IMR-90 (cell line): ENCODE results near the gene CDH12. TPM values are rescaled to one million over a fixed set of nuclear protein-coding genes. Genes with fewer than 3 reads are reported as not detected.

Source experiments
- ATAC-seq: fragments of 200-7000 bp; cut with Tn5 transposase; 2 replicates; pipeline ENCODE4 v1.9.1; 2020; ENCODE audit warnings: low read depth, mild to moderate bottlenecking, moderate library complexity
- BruUV-seq: library from RNA; stranded (reverse); fragments of 400-500 nt; replicated peaks from 2 replicates; lab custom pipeline; 2021; lab: Mats Ljungman, UMichigan
- CTCF ChIA-PET: fragments of 300-600 bp; formaldehyde crosslinking; extraction: SDS; loops from one replicate; lab custom pipeline; 2021; ENCODE audit warnings: antibody characterized with exemption; lab: Yijun Ruan, JAX
- POLR2A ChIA-PET: fragments of 300-600 bp; sonication (Branson Sonifier 250); formaldehyde crosslinking; loops from one replicate; lab custom pipeline; 2022; ENCODE audit warnings: antibody characterized with exemption; ENCODE audit not compliant: unreplicated experiment; lab: Charles Lee
- DNase-seq: peaks from one replicate; pipeline ENCODE4 v3.0.0; 2013
- H2AFZ ChIP-seq: replicated peaks from 2 replicates; pipeline ENCODE3; 2013; ENCODE audit warnings: low read length, mild to moderate bottlenecking; ENCODE audit not compliant: poor library complexity
- H2AK5ac ChIP-seq: 2 replicates; pipeline ENCODE4 v1.6.1; 2013; ENCODE audit warnings: low read depth, low read length, inconsistent platforms
- H2AK9ac ChIP-seq: replicated peaks from 2 replicates; pipeline ENCODE3; 2013; ENCODE audit warnings: mild to moderate bottlenecking, low read depth, low read length, moderate library complexity; ENCODE audit not compliant: poor library complexity
- H2BK120ac ChIP-seq: 2 replicates; pipeline ENCODE4 v1.6.1; 2013; ENCODE audit warnings: low read depth, low read length, inconsistent platforms
- H2BK15ac ChIP-seq: 3 replicates; pipeline ENCODE4 v1.6.1; 2013; ENCODE audit warnings: low read depth, low read length, inconsistent platforms
- H2BK20ac ChIP-seq: 2 replicates; pipeline ENCODE4 v1.6.1; 2013; ENCODE audit warnings: low read depth, mild to moderate bottlenecking, inconsistent platforms, low read length, moderate library complexity
- H2BK5ac ChIP-seq: 2 replicates; pipeline ENCODE4 v1.6.1; 2013; ENCODE audit warnings: mild to moderate bottlenecking, low read depth, low read length, inconsistent platforms; ENCODE audit not compliant: poor library complexity, severe bottlenecking
- H3K14ac ChIP-seq: replicated peaks from 2 replicates; pipeline ENCODE4 v1.6.1; 2013; ENCODE audit warnings: low read depth, low read length, inconsistent platforms
- H3K18ac ChIP-seq: 2 replicates; pipeline ENCODE4 v1.6.1; 2013; ENCODE audit warnings: low read depth, low read length, control low read depth
- H3K23ac ChIP-seq: 2 replicates; pipeline ENCODE4 v1.6.1; 2013; ENCODE audit warnings: low read depth, low read length, inconsistent platforms
- H3K27ac ChIP-seq: 2 replicates; pipeline ENCODE4 v1.5.1; 2013; ENCODE audit warnings: mild to moderate bottlenecking, control low read depth, low read length; ENCODE audit not compliant: insufficient read depth
- H3K27me3 ChIP-seq: 2 replicates; pipeline ENCODE4 v1.6.1; 2013; ENCODE audit warnings: low read length; ENCODE audit not compliant: control insufficient read depth, insufficient read depth
- H3K36me3 ChIP-seq: 2 replicates; pipeline ENCODE4 v1.6.1; 2013; ENCODE audit warnings: low read length, mixed read lengths; ENCODE audit not compliant: control insufficient read depth, insufficient read depth
- H3K4ac ChIP-seq: 2 replicates; pipeline ENCODE4 v1.6.1; 2013; ENCODE audit warnings: low read depth, low read length, inconsistent platforms
- H3K4me1 ChIP-seq: 2 replicates; pipeline ENCODE4 v1.6.1; 2013; ENCODE audit warnings: low read length, mixed read lengths; ENCODE audit not compliant: control insufficient read depth, insufficient read depth
- H3K4me2 ChIP-seq: 2 replicates; pipeline ENCODE4 v1.6.1; 2013; ENCODE audit warnings: low read depth, mild to moderate bottlenecking, control low read depth, low read length, moderate library complexity
- H3K4me3 ChIP-seq: 2 replicates; pipeline ENCODE4 v1.5.1; 2013; ENCODE audit warnings: low read depth, mild to moderate bottlenecking, control low read depth, low read length, moderate library complexity; ENCODE audit not compliant: insufficient read depth
- H3K56ac ChIP-seq: 2 replicates; pipeline ENCODE4 v1.6.1; 2013; ENCODE audit warnings: low read length, inconsistent platforms; ENCODE audit not compliant: insufficient read depth; ENCODE audit errors: extremely low read depth
- H3K79me1 ChIP-seq, 2 experiments: 2 replicates each; pipeline ENCODE4 v1.6.1; 2013; ENCODE audit warnings: low read length in 2 of 2, inconsistent platforms in 1 of 2, low read depth in 1 of 2
- H3K9ac ChIP-seq: 2 replicates; pipeline ENCODE4 v1.6.1; 2013; ENCODE audit warnings: low read depth, low read length, control low read depth
- H3K9me1 ChIP-seq: 2 replicates; pipeline ENCODE4 v1.6.1; 2013; ENCODE audit warnings: low read length, inconsistent platforms; ENCODE audit not compliant: insufficient read depth
- H3K9me3 ChIP-seq: 2 replicates; pipeline ENCODE4 v1.6.1; 2013; ENCODE audit warnings: low read length; ENCODE audit not compliant: control insufficient read depth, insufficient read depth
- H4K20me1 ChIP-seq: 2 replicates; pipeline ENCODE4 v1.6.1; 2013; ENCODE audit warnings: low read length, inconsistent platforms; ENCODE audit not compliant: insufficient read depth
- H4K5ac ChIP-seq: 2 replicates; pipeline ENCODE4 v1.6.1; 2013; ENCODE audit warnings: mild to moderate bottlenecking, low read depth, low read length, control low read depth
- H4K8ac ChIP-seq, 2 experiments: 2 replicates each; pipeline ENCODE4 v1.6.1; 2013; ENCODE audit warnings: low read depth in 2 of 2, low read length in 2 of 2, control low read depth in 1 of 2, inconsistent platforms in 1 of 2
- H4K91ac ChIP-seq: 2 replicates; pipeline ENCODE4 v1.6.1; 2013; ENCODE audit warnings: low read depth, low read length, inconsistent platforms; ENCODE audit not compliant: insufficient read depth
- CEBPB ChIP-seq: IDR thresholded peaks from 2 replicates; pipeline ENCODE4 v1.6.1; 2012; ENCODE audit warnings: low read depth, low read length, improper control_type of control experiment
- CTCF ChIP-seq: conservative IDR thresholded peaks from 2 replicates; pipeline ENCODE4 v1.5.1; 2012; ENCODE audit warnings: mild to moderate bottlenecking, low read depth, low read length, improper control_type of control experiment
- ELK1 ChIP-seq: fragments of 150-350 bp; IDR thresholded peaks from 2 replicates; pipeline ENCODE4 v1.6.1; 2016; ENCODE audit warnings: low read depth, mild to moderate bottlenecking, low read length, moderate library complexity, borderline replicate concordance
- FOS ChIP-seq: fragments of 150-350 bp; IDR thresholded peaks from 2 replicates; pipeline ENCODE4 v1.6.1; 2016; ENCODE audit warnings: low read depth, low read length
- MAFK ChIP-seq: IDR thresholded peaks from 2 replicates; pipeline ENCODE4 v1.6.1; 2012; ENCODE audit warnings: low read depth, low read length, improper control_type of control experiment
- MAZ ChIP-seq: IDR thresholded peaks from 2 replicates; pipeline ENCODE4 v1.6.1; 2012; ENCODE audit warnings: low read depth, mild to moderate bottlenecking, low read length, improper control_type of control experiment, moderate library complexity, borderline replicate concordance
- MXI1 ChIP-seq: IDR thresholded peaks from 2 replicates; pipeline ENCODE4 v1.6.1; 2012; ENCODE audit warnings: low read depth, mild to moderate bottlenecking, low read length, moderate library complexity, borderline replicate concordance
- POLR2A ChIP-seq: IDR thresholded peaks from 2 replicates; pipeline ENCODE4 v1.6.1; 2012; ENCODE audit warnings: mild to moderate bottlenecking, low read depth, low read length
- RAD21 ChIP-seq: IDR thresholded peaks from 2 replicates; pipeline ENCODE4 v1.6.1; 2012; ENCODE audit warnings: low read length, improper control_type of control experiment
- RCOR1 ChIP-seq: IDR thresholded peaks from 2 replicates; pipeline ENCODE4 v1.6.1; 2012; ENCODE audit warnings: mild to moderate bottlenecking, low read length, improper control_type of control experiment; ENCODE audit not compliant: insufficient replicate concordance
- SMC3 ChIP-seq: fragments of 150-350 bp; IDR thresholded peaks from 2 replicates; pipeline ENCODE4 v1.6.1; 2016; ENCODE audit warnings: low read depth, mild to moderate bottlenecking, antibody characterized with exemption, low read length, moderate library complexity
- WGBS, 2 experiments: methylation state at CpG; one replicate each; pipeline versions ENCODE4 v1.1.5 to v1.1.7; 2013; ENCODE audit warnings: missing lambda C conversion rate in 2 of 2; ENCODE audit not compliant: insufficient read length in 1 of 2; ENCODE audit errors: extremely low coverage in 2 of 2; 5-methylcytosine and 5-hydroxymethylcytosine counted together
- dilution Hi-C: fragments of 300-500 bp; cut with HindIII; formaldehyde crosslinking; loops from one replicate; pipeline ENCODE4 v1.14.3; 2018; ENCODE audit warnings: low sequenced_read_pairs; ENCODE audit not compliant: unreplicated experiment
- in situ Hi-C: fragments of 300-500 bp; cut with MboI; formaldehyde crosslinking; loops from 3 replicates; pipeline ENCODE4 v1.14.3; 2019; ENCODE audit warnings: low sequenced_read_pairs, inconsistent platforms, mixed read lengths
- intact Hi-C: fragments of 100-400 bp; cut with micrococcal nuclease; formaldehyde crosslinking; loops from 2 replicates; pipeline ENCODE4 v1.10.0; 2022
- polyA plus RNA-seq, 3 experiments: library from polyadenylated mRNA; depleted of rRNA; stranded (reverse); fragments of >200 nt; gene quantifications; 2 replicates each; pipeline ENCODE4 v1.2.3, GENCODE V29; 2012; ENCODE audit warnings: low replicate concordance in 1 of 3
- total RNA-seq: library from RNA; depleted of rRNA; stranded (reverse); fragments of >200 nt; gene quantifications from 2 replicates; pipeline ENCODE4 v1.2.3, GENCODE V29; 2012

Gene CDH12
- total and polyA plus RNA-seq, 2 of the 4 experiments (the other 2 are of a cell fraction): not detected

GRCh38 chr5:22850981-22851380, 2.2 kb downstream of the CDH12 start:
- Histone ChIP-seq H4K5ac (no peak overlapping the region), H3K27me3 (no peaks in the 10 kb centered on the region), H3K14ac (no peak overlapping the region), H3K4me2 (no peak overlapping the region), H2BK5ac (no peak overlapping the region), H2BK20ac (no peak overlapping the region), H3K9ac (no peak overlapping the region), H3K9me1 (no peaks in the 10 kb centered on the region), H4K91ac (no peak overlapping the region), H3K56ac (no peak overlapping the region), H4K8ac (no peak overlapping the region), H3K4me1 (no peaks in the 10 kb centered on the region), H2AK9ac (no peak overlapping the region), H3K79me1 (no peaks in the 10 kb centered on the region), H3K4me3 (no peak overlapping the region), H3K36me3 (no peaks in the 10 kb centered on the region), H2BK15ac (no peak overlapping the region), H3K27ac (no peak overlapping the region), H2AFZ (no peak overlapping the region), H3K23ac (no peak overlapping the region), H3K18ac (no peak overlapping the region), H3K4ac (no peak overlapping the region), H3K9me3 (no peaks in the 10 kb centered on the region), H2BK120ac (no peak overlapping the region), H2AK5ac (no peak overlapping the region), H4K20me1 (no peaks in the 10 kb centered on the region)
- TF ChIP-seq MXI1 (no peak), FOS (no peak), MAFK (no peak), CEBPB (no peak), RAD21 (no peak), POLR2A (no peak), SMC3 (no peak), CTCF (no peak), MAZ (no peak), ELK1 (no peak), RCOR1 (no peak)
- in situ Hi-C loops: no loop called here
- ChIA-PET CTCF (no interaction called here), POLR2A (no interaction called here)
- no CpG with 5 or more reads among the region's 3 CpGs for WGBS, 2 experiments
- DNase-seq (no peak), ATAC-seq (no peak)
- intact Hi-C loops: no loop called here
- no TSS peak for BruUV-seq
- dilution Hi-C loops: no loop called here
